Iris pigment epithelial cell (primary cell): Measurements from ENCODE around the gene STK17B.
"Not testable (repeated sequence)": the region's sequence is repeated elsewhere in the genome, so short reads cannot be mapped to it uniquely, and the experiment has no call there.

ENCODE experiments used
- DNase-seq: peaks from one replicate; pipeline ENCODE4 v3.0.0-alpha.2; 2011; ENCODE audit warnings: low read depth

Gene STK17B

GRCh38 chr2:196171248-196171871 lies at the start of gene STK17B:
Gene STK17B (minus strand): TSS chr2:196171578. CDS start chr2:196163383, 8,195 bp downstream.
- peak; percentile 94 for DNase-seq

GRCh38 chr2:196220671-196221070 lies 49.3 kb upstream of the STK17B start:
- DNase-seq = no peak

DNA sequence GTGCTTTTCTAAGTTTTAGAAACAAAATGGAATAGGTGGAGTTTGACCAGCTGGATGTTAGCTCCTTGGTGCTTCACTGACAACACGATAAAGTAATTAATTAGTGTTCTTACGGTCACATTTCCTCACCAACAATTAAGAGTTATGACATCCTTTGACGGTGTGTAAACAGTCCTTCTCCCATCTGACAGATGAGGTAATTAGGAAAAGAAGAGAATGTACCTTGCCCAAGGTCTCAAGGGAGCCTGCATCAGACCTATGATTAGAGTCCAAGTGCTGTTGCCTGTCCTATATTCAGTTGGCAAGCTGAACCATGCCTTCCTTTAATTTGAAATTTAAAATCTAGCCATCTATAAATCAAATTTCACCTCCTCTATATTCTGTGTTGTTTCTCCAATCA lies 48.3 kb upstream of the STK17B start:
- DNase-seq = no peak

DNA sequence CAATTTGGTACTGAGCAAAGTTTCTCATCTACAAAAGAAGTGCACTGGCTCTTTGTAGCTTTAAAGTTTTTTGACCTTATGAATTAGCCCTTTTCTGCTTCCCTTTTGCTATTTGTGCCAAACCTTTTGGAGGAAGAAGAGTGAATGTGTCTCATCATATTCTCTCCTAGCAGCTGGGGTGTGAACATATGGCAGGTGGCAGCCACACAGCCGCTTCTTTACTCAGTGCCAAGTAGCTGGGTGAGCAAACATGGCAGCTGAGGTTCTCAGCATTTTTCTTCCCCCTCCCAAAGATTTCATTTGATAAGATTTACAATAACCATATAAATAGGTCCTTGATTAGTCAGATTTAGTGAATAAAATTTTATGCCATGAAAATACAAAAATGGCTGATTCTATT lies 46.7 kb upstream of the STK17B start:
- no peak for DNase-seq

DNA sequence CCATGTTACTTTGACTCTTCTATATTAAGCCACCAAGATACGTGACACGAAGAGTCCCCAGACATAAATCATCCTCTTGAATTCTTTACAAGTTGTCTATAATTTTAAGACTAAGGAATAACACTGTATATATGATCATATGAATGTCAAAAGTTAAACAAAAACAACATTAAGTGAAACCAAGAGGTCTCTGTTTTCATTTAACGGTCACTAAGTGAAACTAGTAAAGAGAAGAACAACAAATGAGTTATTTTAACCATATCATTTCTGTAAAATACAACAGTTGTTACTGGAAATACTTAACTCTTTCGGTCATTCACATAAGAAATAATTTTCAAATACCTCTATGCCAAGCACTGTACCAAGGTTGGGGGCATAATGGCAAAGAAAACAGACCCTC lies 45.7 kb upstream of the STK17B start:
- no peak for DNase-seq

GRCh38 chr2:196215376-196215775 lies 44.0 kb upstream of the STK17B start:
- no peak for DNase-seq

DNA sequence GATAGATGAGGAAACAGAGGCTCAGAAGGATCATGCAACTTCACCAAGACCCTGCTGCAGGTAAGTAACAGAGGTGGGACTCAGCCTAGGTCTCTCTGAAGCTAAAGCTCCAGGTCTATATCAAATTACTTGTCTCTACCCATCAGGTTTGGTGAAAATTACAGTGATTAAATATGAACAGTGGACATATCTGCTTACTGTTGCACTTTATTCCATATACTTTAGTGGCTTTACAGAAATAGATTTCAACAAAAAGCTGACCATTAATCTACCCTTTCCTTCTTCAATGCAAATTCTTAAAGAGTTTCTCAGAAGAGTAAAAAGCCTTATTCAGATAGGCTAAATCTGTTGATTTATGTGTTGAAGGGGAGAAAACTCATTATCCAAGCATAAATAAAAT lies 42.8 kb upstream of the STK17B start:
- DNase-seq = no peak

DNA sequence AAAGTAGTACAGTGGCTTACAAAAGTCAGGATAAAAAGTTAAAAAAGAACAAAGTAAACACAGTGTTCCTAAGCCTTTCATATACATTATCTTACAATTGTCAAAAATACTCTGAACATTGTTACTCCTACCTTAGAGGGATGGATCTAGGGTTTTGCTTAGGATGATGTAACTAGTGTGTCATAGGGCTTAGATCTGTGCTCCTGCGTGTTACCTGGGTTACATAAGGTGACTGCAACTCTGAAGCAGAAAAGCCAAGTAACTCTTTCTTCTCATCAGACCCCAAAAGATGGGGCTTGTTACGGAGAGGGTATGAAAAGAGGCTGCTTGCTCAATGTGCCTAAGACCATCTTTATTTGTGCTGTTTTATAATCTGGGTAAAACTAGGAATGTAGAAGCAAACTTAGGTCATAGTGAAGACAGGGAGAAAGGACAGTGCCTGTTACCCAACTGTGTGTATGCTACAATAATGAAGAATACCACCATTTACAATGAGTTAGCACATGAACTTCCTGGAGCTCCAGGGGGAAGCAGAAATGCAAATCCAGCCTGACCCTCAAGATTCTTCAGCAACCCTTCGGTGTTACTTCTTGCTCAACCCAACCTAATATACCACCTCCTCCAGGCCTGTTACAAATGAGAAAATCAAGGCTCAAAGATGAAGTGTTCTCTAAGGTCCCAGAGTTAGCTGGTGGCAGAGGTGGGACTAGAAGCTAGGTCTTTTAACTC lies 42.0 kb upstream of the STK17B start:
- DNase-seq = no peak

DNA sequence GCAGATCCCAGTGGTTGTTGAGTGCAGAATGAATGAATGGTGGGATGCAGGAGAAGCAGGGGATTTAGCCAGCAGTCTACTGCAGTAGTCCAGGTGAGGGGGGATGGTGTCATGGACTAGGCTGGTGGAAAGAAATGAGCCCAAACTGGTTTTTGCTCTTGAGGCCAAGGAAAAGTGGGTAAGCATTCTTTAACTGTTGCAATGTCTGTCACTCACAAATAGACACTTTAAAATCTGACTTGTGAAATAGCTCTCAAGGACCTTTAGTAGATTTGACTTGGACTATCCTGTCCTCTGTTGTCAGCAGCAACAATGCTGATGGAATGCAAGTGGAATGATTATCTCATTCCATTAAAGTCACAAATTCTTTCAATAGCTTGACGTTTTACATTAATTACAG lies 37.5 kb upstream of the STK17B start:
- no peak for DNase-seq

DNA sequence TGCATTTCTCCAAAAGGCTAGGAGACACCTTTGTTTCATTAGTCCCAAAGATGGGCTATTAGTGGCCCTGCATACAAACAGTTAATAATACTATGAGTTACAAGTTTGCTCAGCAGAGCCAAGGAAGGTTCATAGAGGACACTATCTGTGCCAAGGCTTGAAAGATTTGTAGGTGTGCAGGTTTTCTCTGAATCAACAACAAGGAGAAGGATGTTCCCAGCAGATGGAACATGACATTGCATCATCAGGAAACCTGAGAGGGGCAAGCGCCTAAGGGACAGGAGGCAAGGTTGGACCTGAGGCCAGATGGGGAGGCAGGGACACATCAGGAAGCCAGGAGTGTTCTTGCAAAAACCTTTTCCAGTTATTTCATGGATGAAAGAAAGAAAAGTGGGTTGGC lies 35.4 kb upstream of the STK17B start:
- no peak for DNase-seq

DNA sequence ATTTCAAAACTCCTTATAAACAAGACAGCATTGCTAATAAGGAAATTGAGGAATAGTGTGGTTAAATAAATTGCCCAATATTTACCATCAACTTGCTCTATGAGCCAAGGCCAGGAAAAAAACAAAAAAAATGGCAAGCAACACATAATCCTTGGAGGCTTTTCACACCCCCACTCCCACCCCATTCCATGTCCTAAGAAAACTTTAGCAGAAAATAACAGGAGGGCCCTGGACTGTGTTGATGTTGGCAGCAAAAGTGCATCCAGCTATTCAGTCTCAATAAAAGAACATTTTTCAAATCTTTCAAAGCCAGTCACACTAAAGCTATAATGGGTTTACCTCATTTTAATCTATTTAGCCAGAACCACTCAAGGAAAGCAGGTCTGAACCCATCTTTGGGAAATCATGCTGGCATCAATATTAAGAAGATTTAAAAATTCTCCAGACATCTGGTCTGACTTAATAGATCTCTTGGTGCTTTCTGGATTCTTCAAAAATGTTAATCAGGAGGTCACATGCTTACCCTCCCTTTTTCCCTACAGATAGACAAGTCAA lies 34.6 kb upstream of the STK17B start:
- peak; percentile 41 for DNase-seq

DNA sequence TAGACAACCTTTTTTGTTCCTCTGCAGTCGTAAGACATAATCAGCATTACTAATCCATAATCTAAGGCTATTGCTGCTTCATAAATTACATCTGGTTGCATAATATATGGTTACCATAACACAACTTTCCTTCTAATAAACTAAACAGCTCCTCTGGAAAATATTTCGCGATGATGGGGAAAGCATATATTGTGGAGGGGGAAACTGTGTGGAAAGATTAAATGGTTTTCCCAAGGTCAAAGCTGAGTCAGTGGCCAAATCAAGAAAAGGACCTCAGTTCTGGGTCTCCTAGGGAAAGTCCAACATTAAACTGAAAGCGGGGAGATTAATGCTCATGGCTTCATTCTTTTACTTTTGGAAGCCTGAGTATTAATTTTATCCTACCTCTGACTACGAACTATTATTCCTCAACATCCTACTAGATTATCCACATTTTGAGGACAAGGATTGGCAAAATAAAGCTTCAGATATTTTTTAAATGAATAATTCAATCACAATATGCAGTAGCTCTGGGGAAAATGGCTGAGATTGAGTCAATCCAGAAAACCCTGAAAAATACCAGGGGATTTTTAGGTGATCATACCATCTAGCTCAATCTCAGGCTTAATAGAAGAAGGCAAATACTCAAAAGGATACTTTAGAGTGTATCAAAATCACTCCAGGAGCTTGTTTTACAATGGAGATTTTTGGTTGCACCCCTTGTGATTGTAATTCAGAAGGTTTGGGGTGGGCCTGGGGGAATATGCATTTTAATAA lies 33.8 kb upstream of the STK17B start:
- DNase-seq = no peak

DNA sequence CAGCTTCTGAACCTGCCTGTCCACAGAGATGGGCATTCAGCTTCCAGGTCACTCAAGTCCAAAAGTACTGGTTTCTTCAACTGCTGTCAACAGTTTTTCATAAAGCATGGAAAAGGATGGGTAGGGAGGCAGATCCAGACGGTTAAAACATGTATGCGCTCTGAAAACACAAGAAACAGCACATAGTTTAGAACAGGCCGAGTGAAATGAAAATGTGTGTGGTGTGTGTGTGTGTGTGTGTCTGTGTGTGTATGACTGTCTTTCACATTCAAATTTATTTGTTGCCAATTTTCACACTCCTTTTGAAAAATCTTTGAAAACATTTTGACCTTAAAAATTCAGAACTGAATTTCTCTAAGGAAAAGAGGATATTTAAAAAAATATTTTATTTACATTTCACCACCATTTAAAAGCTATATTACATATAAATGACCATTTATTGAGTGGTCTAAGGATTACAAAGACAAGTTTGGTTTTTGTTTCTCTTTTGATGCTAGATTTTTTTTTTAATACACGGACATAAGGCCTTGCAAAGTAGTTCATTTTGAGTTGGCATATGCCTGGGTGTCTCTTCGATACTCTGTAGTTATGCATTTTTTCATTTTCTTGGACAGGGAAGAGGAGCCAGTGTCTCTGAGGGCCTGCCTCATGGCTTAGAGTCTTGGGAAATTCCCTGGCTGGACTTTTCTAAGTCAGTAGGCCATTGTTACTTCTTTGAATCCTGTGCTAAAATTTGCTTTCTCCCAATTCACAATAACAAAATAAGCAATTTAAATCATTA lies 30.0 kb upstream of the STK17B start:
- peak; percentile 13 for DNase-seq

GRCh38 chr2:196200557-196200956 lies 29.2 kb upstream of the STK17B start:
- no peak for DNase-seq

- DNase-seq = no peak
Observed at GRCh38 chr2:196195758-196196157, 24.4 kb upstream of the STK17B start.

GRCh38 chr2:196195302-196195701 lies 23.9 kb upstream of the STK17B start:
- no peak for DNase-seq

GRCh38 chr2:196191541-196191940 lies 20.2 kb upstream of the STK17B start:
- no peak for DNase-seq

DNA sequence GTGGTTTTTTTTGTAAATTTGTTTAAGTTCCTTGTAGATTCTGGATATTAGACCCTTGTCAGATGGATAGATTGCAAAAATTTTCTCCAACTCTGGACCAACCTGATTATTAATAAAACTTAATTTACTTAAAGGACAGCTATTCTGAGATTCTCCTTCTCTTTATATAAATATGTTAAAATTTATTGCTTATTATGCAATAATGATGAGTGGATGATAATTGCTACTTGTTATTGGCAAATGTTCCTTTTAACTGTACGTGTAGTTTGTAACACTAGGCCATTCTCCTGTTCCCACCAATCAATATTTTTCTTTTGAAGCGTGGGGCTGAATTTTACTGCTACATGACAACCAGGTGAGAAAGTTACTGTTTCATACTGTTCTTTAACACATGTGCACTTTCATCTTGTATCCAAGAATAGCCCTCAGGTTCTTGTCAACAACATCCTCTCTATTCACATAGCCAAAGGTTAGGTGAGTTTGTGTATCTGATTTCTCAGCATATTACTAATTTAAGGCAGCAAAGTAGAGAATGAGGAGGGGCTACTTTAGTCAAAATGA lies 16.6 kb upstream of the STK17B start:
- no peak for DNase-seq

DNA sequence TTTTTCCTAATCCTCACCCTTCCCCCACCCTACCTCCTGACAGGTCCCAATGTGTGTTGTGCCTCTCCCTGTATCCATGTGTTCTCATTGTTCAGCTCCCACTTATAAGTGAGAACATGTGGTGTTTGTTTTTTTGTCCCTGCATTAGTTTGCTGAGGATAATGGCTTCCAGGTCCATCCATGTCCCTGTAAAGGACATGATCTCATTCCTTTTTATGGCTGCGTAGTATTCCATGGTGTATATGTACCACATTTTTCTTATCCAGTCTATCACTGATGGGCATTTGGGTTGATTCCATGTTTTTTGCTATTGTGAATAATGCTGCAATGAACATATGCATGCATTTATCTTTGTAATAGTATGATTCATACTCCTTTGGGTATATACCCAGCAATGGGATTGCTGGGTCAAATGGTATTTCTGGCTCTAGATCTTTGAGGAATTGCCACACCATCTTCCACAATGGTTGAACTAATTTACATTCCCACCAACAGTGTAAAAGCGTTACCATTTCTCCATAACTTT lies 15.9 kb upstream of the STK17B start:
- DNase-seq = not testable (repeated sequence)

DNA sequence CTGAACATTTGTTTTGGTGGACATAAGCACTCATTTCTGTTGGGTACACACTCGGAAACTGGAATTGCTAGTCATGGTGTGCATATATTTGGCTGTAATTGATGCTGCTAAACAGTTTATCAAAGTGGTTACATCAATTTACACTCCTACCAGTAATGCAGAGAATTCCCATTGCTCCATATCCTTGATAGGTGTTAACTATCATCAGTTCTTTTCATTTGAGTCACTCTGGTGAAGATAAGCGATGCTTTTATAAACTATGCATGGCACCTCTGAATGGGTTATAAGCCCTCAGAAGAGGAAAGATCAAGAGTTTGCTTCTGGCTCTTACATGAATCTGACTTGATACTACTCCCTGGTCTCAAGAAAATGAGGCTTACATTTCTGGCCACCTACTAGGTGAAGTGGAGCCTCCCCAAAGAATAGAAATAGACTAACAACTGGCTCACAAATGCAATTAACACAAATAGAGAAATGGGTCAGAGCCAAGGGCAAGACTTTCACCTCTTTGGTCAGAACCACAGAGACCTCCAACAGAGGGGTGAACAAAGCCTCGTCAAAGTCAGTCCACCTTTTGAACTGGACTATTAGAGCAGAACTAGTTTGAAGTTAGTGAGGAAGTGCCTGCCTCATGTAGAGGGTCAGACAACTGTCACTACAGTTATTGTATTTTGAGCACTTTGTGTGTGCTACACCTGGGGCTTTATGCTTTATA lies 15.0 kb upstream of the STK17B start:
- no peak for DNase-seq

- DNase-seq = no peak
Observed at GRCh38 chr2:196184921-196185320, 13.5 kb upstream of the STK17B start.
